KBM-7 (cell line): ENCODE results near the gene CITED4.

Experiments used
- DNase-seq: peaks from one replicate; pipeline ENCODE4 v3.0.0-alpha.2; 2015
- in situ Hi-C: fragments of 300-500 bp; cut with MboI; formaldehyde crosslinking; loops from 2 replicates; pipeline ENCODE4 v1.14.3; 2020; ENCODE audit warnings: low sequenced_read_pairs, low pct_unique_long_range_greater_than_20kb, mixed read lengths

The CITED4 gene

DNA sequence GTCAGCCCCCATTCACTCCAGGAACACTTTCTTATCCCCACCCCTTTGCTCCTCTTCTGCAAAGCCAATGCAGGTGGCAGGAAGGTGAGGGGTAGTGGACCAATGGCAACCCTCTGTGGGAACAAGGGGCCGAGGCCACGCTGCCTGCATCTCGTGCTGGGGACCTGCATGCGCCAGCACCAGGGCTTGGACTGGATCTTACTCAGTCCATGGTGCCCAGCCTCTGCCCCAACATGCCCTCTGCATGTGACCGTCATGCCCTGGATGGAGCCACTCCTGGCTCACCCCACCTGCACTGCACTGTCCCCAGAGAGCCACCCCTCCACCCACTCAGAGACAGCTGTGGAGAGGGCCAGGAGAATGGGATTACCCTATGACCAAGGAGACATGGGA lies 22.2 kb downstream of the CITED4 start:
- in situ Hi-C loops, result loop anchor here (10.0 kb wide), 2 partner anchors 115 to 215 kb away; no protein-coding TSS in a partner anchor
- no peak for DNase-seq

DNA sequence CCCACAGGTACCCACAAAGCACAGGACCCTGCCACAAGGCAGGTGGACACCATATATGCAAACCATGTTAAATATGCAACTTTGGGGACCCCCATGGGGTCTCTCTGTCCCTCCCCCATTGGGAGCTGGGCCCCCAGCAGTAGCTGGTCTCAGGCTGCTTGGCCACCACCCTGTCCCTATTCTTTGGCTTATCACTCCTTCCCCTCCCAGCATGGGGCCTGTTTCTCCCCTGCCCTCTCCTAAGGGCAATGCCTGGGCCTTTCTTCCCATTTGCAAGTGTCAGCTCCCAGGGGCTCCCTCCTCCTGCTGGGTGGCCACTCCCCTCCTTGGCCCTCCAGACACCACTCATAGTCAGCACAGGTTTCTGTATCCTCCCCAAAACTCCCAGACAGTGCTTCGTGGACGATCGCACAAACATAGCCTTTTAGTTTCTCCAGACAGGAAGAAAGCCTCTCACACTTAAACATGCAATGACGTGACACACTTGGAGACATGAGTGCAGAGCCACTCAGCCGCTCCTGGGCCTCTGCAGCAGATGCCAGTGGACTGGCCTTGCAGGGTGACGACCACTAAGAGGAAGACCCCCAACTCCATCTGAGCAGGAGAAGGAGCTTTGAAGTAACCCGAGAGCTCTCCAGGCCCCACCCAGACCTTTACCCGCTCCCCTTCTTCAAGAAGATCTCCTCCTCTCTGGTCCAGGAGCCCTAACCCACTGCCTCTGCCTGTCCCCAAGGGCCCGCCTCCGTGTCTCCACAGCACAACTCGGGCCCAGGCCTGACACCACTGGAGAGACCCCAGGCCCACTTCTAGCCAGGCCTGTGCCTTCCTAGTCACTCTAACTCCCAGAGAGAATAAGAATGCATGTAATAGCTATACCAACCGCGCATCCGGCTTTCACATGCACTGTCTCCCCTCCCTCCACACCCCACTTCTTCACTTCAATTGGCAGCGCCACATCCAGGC lies 22.9 kb downstream of the CITED4 start:
- no peak for DNase-seq
- in situ Hi-C loops, result no loop called here

DNA sequence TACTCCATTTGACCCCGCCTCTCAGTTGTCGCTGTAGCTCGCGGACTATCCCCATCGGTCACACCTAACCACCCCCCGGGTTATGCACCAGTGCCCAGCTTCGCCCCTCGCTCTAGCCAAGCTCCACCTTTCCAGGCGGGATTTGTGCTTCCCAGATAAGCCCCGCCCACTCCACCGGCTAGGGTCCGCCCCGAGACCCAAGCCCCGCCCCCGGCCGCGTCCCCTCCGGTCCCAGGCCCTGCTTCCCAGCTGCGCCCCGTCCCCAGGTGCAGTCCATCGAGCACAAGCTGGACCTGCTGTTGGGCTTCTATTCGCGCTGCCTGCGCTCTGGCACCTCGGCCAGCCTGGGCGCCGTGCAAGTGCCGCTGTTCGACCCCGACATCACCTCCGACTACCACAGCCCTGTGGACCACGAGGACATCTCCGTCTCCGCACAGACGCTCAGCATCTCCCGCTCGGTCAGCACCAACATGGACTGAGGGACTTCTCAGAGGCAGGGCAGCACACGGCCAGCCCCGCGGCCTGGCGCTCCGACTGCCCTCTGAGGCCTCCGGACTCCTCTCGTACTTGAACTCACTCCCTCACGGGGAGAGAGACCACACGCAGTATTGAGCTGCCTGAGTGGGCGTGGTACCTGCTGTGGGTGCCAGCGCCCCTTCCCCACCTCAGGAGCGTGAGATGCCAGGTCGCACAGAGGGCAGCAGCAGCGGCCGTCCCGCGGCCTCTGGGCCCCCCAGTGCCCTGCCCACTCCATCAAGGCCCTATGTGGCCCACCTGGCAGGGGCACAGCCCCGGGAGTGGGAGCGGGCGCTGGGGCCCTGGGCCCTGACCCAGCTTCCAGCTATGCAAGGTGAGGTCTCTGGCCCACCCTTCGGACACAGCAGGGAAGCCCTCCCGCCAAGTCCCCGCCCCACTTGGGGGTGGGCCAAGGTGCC lies 23.9 kb downstream of the CITED4 start:
- no peak for DNase-seq
- in situ Hi-C loops, result no loop called here

- in situ Hi-C loops, result no loop called here
- DNase-seq, result no peak
Observed at GRCh38 chr1:40837601-40838000, 24.6 kb downstream of the CITED4 start.

DNA sequence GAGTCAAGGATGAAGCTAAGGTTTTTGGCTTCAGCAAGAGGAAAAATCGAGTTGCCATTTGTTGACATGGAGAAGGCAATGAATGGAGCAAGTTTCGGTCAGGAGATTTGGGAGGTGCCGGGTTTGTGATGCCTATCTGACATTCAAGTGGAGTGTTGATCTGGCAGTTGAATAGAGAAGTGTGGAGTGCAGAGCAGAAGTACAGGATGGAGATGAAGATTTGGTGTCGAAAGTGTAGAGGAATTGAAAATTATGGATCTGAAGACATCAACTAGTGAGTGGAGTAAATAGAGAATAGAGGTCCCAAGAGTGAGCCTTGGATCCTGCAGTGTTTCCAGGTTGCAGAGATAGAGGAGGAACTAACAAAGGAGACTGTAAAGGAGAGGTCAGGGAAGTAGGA lies 25.9 kb downstream of the CITED4 start:
- no peak for DNase-seq
- in situ Hi-C loops, result no loop called here

DNA sequence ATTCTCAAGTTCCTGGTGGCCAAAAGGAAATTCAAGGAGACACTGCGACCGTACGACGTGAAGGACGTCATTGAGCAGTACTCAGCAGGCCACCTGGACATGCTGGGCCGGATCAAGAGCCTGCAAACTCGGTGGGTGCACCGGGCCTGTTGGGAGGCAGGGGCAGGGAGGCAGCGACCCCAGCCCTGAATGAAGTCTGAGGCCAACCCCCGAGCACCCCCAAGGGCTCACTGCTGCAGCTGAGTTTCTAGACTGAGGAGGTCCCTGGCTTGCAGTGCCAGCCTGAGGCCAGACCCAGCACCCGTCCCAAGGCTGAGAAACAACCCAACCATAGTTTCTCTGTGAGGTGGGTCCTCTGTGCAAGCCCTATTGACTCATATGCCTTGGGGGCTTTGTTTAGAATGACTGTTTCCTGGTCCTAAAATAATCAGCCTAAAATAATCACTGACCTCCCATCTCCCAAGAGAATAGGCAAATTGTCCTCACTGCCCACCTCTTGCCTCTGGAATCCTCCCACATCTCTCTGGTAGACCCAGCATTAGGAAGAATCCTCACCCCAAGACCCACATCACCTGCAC lies 27.1 kb downstream of the CITED4 start:
- in situ Hi-C loops, result no loop called here
- no peak for DNase-seq

DNA sequence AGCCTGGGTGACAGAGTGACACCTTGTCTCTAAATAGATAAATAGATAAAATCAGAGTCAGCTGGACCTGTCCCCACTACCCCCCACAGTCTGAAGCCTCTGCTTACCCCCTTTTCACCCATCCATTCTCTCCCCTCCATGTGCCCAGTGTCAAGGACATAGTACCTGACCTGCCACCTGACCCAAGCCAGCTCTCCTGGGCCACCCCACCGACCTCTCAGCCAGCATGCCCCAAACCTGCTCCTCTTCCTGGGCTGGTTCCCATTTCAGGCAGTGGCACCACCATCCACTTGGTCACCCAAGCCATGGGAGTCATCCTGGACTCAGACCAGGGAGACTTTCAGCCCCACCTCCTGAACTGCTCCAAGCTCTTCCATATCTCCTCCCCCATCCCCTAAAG lies 28.2 kb downstream of the CITED4 start:
- in situ Hi-C loops, result no loop called here
- DNase-seq, result no peak

DNA sequence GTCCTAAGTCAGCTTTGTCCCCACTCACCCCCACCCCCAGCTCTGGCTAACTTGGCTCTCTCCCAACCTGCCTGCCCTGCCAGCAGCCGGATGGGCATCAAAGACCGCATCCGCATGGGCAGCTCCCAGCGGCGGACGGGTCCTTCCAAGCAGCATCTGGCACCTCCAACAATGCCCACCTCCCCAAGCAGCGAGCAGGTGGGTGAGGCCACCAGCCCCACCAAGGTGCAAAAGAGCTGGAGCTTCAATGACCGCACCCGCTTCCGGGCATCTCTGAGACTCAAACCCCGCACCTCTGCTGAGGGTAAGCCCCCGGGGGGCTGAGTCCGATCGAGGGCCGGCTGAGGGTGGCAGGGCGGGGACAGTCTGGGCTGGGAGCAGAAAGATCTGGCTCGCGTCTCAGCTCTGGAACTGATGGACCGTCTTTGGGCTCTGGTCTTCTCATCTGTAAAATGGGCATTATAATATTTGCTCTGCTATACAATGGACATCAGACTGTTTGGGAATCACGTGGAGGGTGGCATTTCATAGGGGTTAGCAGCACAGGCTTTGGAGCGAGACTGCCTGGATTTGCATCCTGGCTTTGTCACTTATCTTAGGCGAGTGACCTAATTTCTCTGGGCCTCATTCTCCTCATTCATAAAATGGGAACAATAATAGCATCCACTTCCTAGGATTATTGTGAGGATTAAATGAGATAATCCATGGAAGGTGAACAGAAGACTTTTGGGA lies 31.0 kb downstream of the CITED4 start:
- in situ Hi-C loops, result no loop called here
- DNase-seq, result no peak

- in situ Hi-C loops, result no loop called here
- no peak for DNase-seq
Observed at GRCh38 chr1:40830419-40830943, 31.7 kb downstream of the CITED4 start.

- in situ Hi-C loops, result no loop called here
- DNase-seq, result no peak
Observed at GRCh38 chr1:40829631-40830245, 32.4 kb downstream of the CITED4 start.

- in situ Hi-C loops, result no loop called here
- no peak for DNase-seq
Observed at GRCh38 chr1:40825996-40826395, 36.2 kb downstream of the CITED4 start.

DNA sequence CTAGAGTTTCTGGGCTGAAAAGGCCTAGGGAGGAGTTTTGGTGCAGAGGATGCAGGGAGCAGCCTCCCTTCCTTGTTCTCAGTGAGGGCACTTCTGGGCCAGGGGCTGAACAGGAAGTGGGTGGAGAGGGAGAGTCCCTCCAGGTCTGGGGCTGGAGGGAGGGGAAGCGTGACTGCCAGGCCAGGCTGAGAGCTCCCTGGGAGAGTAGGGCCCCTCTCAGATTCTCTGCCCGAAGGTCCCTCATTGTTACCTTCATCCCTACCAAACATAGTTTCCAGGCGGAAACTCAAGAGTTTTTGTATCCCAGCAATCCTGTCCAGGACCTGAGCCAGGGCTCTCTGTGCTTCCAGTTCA lies 36.8 kb downstream of the CITED4 start:
- peak; percentile 63 for DNase-seq
- in situ Hi-C loops, result no loop called here

- in situ Hi-C loops, result no loop called here
- no peak for DNase-seq
Observed at GRCh38 chr1:40824591-40825434, 37.4 kb downstream of the CITED4 start.

DNA sequence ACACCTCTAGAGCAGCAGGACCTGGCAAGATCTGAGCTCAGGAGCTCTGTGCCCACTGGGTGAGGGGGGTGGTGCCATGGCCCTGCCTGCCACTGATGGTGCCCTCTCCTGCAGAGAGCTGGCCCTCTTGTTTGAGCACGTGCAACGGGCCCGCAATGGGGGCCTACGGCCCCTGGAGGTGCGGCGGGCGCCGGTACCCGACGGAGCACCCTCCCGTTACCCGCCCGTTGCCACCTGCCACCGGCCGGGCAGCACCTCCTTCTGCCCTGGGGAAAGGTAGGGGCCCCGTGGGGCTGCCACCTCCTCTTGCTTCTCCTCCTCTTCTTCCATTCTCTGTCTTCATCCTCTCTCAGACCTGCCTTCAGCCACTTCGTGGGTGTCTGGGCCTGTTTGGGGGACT lies 38.2 kb downstream of the CITED4 start:
- in situ Hi-C loops, result no loop called here
- no peak for DNase-seq

DNA sequence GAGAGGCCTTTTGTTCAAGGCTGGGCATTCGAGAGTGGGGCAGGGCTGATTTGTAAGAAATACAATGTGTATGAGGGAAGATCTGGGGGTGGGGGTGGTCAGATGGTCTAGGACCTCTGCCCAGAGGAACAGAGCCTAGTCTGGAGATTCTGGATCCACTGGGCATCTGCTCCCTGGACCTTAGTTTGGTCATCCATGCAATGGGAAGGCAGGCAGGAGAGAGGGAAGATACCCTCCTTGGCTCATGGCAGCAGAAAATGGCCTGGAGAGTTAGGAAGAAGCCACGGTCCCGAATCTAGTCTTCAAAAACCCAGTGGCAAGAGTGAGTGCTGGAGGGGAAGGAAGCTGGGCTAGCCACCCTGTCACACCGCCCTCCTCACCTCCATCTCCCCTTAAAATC lies 38.8 kb downstream of the CITED4 start:
- in situ Hi-C loops, result no loop called here
- no peak for DNase-seq

- in situ Hi-C loops, result no loop called here
- DNase-seq, result no peak
Observed at GRCh38 chr1:40822890-40823289, 39.3 kb downstream of the CITED4 start.

GRCh38 chr1:40820911-40821693 lies 41.1 kb downstream of the CITED4 start:
- in situ Hi-C loops, result no loop called here
- no peak for DNase-seq
